Nephron progenitor cell (in vitro differentiated cells): ENCODE results near the gene ERMAP.
"Not testable (repeated sequence)": the region's sequence is repeated elsewhere in the genome, so short reads cannot be mapped to it uniquely, and the experiment has no call there.

Experiments used
- DNase-seq: peaks from one replicate; pipeline ENCODE4 v3.0.0; 2021
- H3K27ac Mint-ChIP-seq: 2 replicates; pipeline ENCODE4 v1.8.0; 2021; ENCODE audit warnings: mild to moderate bottlenecking, moderate library complexity, mixed read lengths
- H3K27me3 Mint-ChIP-seq: 2 replicates; pipeline ENCODE4 v1.8.0; 2021; ENCODE audit warnings: mild to moderate bottlenecking, low read depth, mixed read lengths; ENCODE audit not compliant: poor library complexity
- H3K36me3 Mint-ChIP-seq: 2 replicates; pipeline ENCODE4 v1.8.0; 2021; ENCODE audit warnings: low read depth, mixed read lengths
- H3K4me1 Mint-ChIP-seq: 2 replicates; pipeline ENCODE4 v1.8.0; 2021; ENCODE audit warnings: mixed read lengths
- H3K4me3 Mint-ChIP-seq: 2 replicates; pipeline ENCODE4 v1.8.0; 2021; ENCODE audit warnings: mild to moderate bottlenecking, moderate library complexity, mixed read lengths
- H3K9me3 Mint-ChIP-seq: 2 replicates; pipeline ENCODE4 v1.8.0; 2021; ENCODE audit warnings: mild to moderate bottlenecking, moderate library complexity, mixed read lengths
- TF ChIP-seq, protein P1 (sequence below): fragments of 200-600 bp; sonication (generic); IDR thresholded peaks from 2 replicates; pipeline ENCODE4 v1.5.0; 2021; ENCODE audit warnings: antibody characterized with exemption

The ERMAP gene

DNA sequence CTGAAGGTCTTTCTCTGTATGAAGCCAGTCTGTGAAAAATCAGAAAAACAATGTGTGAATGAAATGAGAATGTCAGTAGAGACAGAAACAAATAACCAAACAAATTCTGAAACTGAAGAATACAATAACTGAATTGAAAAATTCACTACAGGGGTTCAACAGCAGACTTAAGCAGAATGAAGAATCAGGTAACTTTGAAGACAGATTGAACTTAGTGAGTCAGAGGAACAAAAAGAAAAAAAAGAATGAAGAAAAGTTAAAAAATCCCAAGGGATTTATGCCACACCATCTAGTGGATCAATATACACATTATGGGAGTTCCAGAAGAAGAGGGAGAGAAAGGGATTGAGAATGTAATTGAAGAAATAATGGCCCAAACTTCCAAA lies 44.1 kb downstream of the ERMAP start:
- H3K27me3 Mint-ChIP-seq, result peaks cover 22% of the 10 kb centered on the region
- TF ChIP-seq, protein P1, sequence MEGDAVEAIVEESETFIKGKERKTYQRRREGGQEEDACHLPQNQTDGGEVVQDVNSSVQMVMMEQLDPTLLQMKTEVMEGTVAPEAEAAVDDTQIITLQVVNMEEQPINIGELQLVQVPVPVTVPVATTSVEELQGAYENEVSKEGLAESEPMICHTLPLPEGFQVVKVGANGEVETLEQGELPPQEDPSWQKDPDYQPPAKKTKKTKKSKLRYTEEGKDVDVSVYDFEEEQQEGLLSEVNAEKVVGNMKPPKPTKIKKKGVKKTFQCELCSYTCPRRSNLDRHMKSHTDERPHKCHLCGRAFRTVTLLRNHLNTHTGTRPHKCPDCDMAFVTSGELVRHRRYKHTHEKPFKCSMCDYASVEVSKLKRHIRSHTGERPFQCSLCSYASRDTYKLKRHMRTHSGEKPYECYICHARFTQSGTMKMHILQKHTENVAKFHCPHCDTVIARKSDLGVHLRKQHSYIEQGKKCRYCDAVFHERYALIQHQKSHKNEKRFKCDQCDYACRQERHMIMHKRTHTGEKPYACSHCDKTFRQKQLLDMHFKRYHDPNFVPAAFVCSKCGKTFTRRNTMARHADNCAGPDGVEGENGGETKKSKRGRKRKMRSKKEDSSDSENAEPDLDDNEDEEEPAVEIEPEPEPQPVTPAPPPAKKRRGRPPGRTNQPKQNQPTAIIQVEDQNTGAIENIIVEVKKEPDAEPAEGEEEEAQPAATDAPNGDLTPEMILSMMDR, result no peak
- H3K27ac Mint-ChIP-seq, result no peak overlapping the region
- H3K36me3 Mint-ChIP-seq, result peaks cover 46% of the 10 kb centered on the region
- no peak overlapping the region for H3K4me3 Mint-ChIP-seq
- H3K4me1 Mint-ChIP-seq, result no peaks in the 10 kb centered on the region
- no peak for DNase-seq
- peaks cover 80% of the 10 kb centered on the region for H3K9me3 Mint-ChIP-seq

DNA sequence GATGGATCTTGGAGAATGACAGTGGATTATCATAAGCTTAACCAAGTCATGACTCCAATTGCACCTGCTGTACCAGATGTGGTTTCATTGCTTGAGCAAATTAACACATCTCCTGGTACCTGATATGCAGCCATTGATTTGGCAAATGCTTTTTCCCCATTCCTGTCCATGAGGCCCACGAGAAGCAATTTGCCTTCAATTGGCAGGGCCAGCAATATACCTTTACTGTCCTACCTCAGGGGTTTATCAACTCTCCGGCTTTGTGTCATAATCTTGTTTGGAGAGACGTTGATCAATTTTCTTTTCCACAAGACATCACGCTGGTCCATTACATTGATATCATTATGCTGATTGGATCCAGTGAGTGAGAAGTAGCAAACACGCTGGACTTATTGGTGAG lies 49.6 kb downstream of the ERMAP start:
- no peaks in the 10 kb centered on the region for H3K4me1 Mint-ChIP-seq
- H3K27ac Mint-ChIP-seq, result no peak overlapping the region
- no peak for DNase-seq
- H3K4me3 Mint-ChIP-seq, result no peak overlapping the region
- peaks cover 36% of the 10 kb centered on the region for H3K27me3 Mint-ChIP-seq
- H3K9me3 Mint-ChIP-seq, result peaks cover 29% of the 10 kb centered on the region
- TF ChIP-seq, protein P1, result no peak
- no peaks in the 10 kb centered on the region for H3K36me3 Mint-ChIP-seq

DNA sequence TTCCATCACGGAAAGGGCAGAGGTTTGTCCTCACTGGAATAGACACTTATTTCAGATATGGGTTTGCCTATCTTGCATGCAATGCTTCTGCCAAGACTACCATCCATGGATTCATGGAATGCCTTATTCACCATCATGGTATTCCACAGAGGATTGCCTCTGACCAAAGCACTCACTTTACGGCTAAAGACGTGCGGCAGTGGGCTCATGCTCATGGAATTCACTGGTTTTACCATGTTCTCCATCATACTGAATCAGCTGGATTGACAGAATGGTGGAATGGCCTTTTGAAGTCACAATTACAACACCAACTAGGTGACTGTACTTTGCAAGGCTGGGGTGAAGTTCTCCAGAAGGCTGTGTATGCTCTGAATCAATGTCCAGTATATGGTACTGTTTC lies 51.5 kb downstream of the ERMAP start:
- H3K9me3 Mint-ChIP-seq, result peaks cover 28% of the 10 kb centered on the region
- not testable (repeated sequence) for DNase-seq, H3K27ac Mint-ChIP-seq, H3K4me3 Mint-ChIP-seq, H3K4me1 Mint-ChIP-seq, H3K36me3 Mint-ChIP-seq
- peaks cover 42% of the 10 kb centered on the region for H3K27me3 Mint-ChIP-seq

DNA sequence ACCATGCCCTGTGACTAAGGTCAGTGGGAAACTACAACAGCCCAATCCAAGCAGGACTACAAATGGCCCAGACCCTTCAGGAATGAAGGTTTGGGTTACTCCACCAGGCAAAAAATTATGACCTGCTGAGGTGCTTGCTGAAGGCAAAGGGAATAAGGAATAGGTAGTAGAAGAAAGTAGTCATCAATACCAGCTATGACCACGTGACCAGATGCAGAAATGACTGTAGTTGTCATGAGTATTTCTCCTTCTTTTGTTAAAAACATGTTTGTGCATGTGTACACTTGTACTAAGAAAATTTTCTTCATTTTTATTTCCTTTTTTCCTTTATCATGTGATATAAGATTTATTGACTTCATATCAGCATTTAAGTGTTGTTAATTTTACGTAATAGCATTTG lies 52.3 kb downstream of the ERMAP start:
- Mint-ChIP-seq H3K9me3 (peaks cover 30% of the 10 kb centered on the region), H3K27me3 (peaks cover 38% of the 10 kb centered on the region)
- H3K4me1 Mint-ChIP-seq, H3K27ac Mint-ChIP-seq, DNase-seq, H3K4me3 Mint-ChIP-seq, H3K36me3 Mint-ChIP-seq: not testable (repeated sequence)

DNA sequence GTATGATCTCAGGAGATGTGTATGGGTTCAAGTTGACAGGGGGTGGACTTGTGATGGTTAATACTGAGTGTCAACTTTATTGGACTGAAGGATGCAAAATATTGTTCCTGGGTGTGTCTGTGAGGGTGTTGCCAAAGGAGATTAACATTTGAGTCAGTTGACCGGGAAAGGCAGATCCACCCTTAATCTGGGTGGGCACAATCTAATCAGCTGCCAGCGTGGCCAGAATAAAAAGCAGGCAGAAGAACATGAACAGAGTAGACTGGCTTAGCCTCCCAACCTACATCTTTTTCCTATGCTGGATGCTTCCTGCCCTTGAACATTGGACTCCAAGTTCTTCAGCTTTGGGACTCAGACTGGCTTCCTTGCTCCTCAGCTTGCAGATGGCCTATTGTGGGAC lies 52.8 kb downstream of the ERMAP start:
- not testable (repeated sequence) for DNase-seq, H3K27ac Mint-ChIP-seq, H3K4me3 Mint-ChIP-seq, H3K4me1 Mint-ChIP-seq, H3K36me3 Mint-ChIP-seq
- peaks cover 40% of the 10 kb centered on the region for H3K27me3 Mint-ChIP-seq
- H3K9me3 Mint-ChIP-seq, result peaks cover 30% of the 10 kb centered on the region

DNA sequence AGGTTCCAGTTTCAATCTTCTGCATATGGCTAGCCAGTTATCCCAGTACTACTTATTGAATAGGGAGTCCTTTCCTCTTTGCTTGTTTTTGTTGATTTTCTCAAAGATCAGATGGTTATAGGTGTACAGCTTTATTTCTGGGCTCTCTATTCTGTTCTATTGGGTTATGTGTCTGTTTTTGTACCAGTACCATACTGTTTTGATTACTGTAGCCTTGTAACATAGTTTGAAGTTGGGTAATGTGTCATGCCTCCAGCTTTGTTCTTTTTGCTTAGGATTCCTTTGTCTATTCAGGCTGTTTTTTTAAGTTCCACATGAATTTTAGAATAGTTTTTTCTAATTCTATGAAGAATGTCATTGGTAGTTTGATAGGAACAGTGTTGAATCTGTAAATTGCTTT lies 56.2 kb downstream of the ERMAP start:
- not testable (repeated sequence) for H3K36me3 Mint-ChIP-seq, H3K4me1 Mint-ChIP-seq, H3K4me3 Mint-ChIP-seq, H3K27ac Mint-ChIP-seq, DNase-seq
- peaks cover 35% of the 10 kb centered on the region for H3K27me3 Mint-ChIP-seq
- H3K9me3 Mint-ChIP-seq, result peaks cover 28% of the 10 kb centered on the region

DNA sequence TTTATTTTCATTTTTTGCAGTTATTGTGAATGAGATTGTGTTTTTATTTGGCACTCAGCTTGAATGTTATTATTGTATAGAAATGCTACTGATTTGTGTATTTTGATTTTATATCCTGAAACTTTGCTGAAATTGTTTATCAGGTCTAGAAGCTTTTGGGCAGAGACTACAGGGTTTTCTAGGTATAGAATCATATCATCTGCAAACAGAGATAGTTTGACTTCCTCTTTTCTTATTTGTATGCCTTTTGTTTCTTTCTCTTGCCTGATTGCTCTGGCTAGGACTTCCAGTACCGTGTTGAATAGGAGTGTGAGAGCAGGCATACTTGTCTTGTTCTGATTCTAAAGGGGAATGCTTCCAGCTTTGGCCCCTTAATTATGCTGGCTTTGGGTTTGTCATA lies 56.7 kb downstream of the ERMAP start:
- H3K36me3 Mint-ChIP-seq, result no peaks in the 10 kb centered on the region
- peaks cover 37% of the 10 kb centered on the region for H3K27me3 Mint-ChIP-seq
- DNase-seq, result no peak

DNA sequence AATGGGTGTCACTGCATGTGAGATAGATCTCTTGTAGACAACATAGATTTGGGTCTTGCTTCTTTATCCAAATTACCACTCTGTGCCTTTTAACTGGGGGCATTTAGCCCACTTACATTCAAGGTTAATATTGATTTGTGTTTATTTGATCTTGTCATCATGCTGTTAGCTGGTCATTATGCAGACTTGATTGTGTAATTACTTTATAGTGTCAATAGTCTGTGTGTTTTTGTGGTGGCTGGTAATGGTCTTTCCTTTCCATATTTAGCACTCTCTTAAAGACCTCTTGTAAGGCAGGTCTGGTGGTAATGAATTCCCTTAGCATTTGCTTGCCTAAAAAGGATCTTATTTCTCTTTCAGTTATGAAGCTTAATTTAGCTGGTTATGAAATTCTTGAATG lies 59.1 kb downstream of the ERMAP start:
- Mint-ChIP-seq H3K36me3 (no peaks in the 10 kb centered on the region), H3K9me3 (peaks cover 27% of the 10 kb centered on the region), H3K4me3 (no peak overlapping the region), H3K4me1 (peaks cover 12% of the 10 kb centered on the region), H3K27ac (no peak overlapping the region), H3K27me3 (peaks cover 26% of the 10 kb centered on the region)
- TF ChIP-seq, protein P1, result no peak
- no peak for DNase-seq

More for the DNA sequence above, 56.7 kb downstream of the ERMAP start:
- TF ChIP-seq, protein P1, result no peak
- Mint-ChIP-seq H3K27ac (no peak overlapping the region), H3K4me3 (no peak overlapping the region), H3K4me1 (peaks cover 12% of the 10 kb centered on the region), H3K9me3 (peaks cover 28% of the 10 kb centered on the region)
